ENCODE data around the gene PDE9A.

The PDE9A gene

GRCh38 chr21:42777064-42777756 lies 123.8 kb downstream of the PDE9A start:
- DNase-seq (ENCODE audit: low read depth), result no peak

- peak; percentile 10 for DNase-seq (ENCODE audit: low read depth)
These were observed 124.4 kb downstream of the PDE9A start for GRCh38 chr21:42777757-42778344.

- no peak for DNase-seq (ENCODE audit: low read depth)
These were observed 126.0 kb downstream of the PDE9A start for GRCh38 chr21:42779431-42779861.

GRCh38 chr21:42780617-42781016 lies 127.2 kb downstream of the PDE9A start:
- no peak for DNase-seq (ENCODE audit: low read depth)

GRCh38 chr21:42781150-42781970 lies 127.9 kb downstream of the PDE9A start:
- DNase-seq (ENCODE audit: low read depth), result no peak

GRCh38 chr21:42781971-42782722 lies 128.7 kb downstream of the PDE9A start:
- DNase-seq (ENCODE audit: low read depth), result no peak

GRCh38 chr21:42782723-42783242 lies 129.4 kb downstream of the PDE9A start:
- DNase-seq (ENCODE audit: low read depth), result no peak

GRCh38 chr21:42784276-42784675 lies 130.9 kb downstream of the PDE9A start:
- DNase-seq (ENCODE audit: low read depth), result no peak

- no peak for DNase-seq (ENCODE audit: low read depth)
These were observed 131.6 kb downstream of the PDE9A start for GRCh38 chr21:42784896-42785451.

- DNase-seq (ENCODE audit: low read depth), result no peak
These were observed 132.4 kb downstream of the PDE9A start for GRCh38 chr21:42785666-42786427.

- DNase-seq (ENCODE audit: low read depth), result no peak
These were observed 133.5 kb downstream of the PDE9A start for GRCh38 chr21:42786884-42787283.

- no peak for DNase-seq (ENCODE audit: low read depth)
These were observed 134.2 kb downstream of the PDE9A start for GRCh38 chr21:42787613-42788012.

- no peak for DNase-seq (ENCODE audit: low read depth)
These were observed 137.2 kb downstream of the PDE9A start for GRCh38 chr21:42790520-42791065.

GRCh38 chr21:42793774-42794173 lies 140.4 kb downstream of the PDE9A start:
- DNase-seq (ENCODE audit: low read depth), result no peak

- DNase-seq (ENCODE audit: low read depth), result no peak
These were observed 141.1 kb downstream of the PDE9A start for GRCh38 chr21:42794551-42794950.

GRCh38 chr21:42796327-42797062 lies 143.1 kb downstream of the PDE9A start:
- DNase-seq (ENCODE audit: low read depth), result no peak

- DNase-seq (ENCODE audit: low read depth), result no peak
These were observed 144.1 kb downstream of the PDE9A start for GRCh38 chr21:42797522-42797921.

- no peak for DNase-seq (ENCODE audit: low read depth)
These were observed 144.7 kb downstream of the PDE9A start for GRCh38 chr21:42798106-42798505.

GRCh38 chr21:42799516-42799915 lies 146.1 kb downstream of the PDE9A start:
- DNase-seq (ENCODE audit: low read depth), result no peak

GRCh38 chr21:42799948-42800347 lies 146.5 kb downstream of the PDE9A start:
- DNase-seq (ENCODE audit: low read depth), result no peak
